ENCODE results near the gene GARNL3.

GARNL3 gene

GRCh38 chr9:127430415-127430814, 165.8 kb downstream of the GARNL3 start:
- DNase-seq (ENCODE audit: low read depth in 2 of 2) = no peak

DNA sequence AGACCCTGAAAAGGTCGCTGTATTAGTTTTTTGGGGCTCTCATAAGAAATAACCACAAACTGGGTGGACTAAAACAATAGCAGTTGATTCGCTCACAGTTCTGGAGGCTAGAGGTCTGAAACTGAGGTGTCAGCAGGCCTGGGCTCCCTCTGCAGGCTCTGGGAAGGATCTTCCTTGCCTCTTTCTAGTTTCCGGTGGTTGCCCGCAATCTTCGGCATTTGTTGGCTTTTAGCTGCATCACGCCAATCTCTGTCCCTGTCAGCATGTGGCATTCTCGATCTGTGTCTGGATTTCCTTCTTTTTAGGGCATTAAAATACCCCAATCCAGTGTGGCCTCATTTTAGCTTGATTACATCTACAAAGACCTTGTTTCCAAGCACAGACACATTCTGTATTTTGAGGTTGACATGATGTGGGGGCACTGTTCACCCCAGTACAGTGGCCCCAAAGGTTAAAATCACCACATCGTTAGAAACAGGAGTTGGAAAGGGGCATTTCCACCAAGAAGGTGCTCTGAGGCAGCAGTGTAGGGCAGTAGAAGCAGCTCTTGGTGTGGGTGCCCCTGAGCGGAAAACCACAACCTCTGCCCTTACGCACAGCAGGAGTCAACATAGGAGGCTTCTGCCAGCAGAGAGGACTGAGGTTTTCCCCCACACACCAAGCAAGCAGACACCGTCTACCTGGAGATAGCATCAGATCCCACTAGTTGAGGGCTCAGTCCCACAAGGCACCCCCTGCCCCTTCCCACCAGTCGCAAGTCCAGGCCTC, 173.1 kb downstream of the GARNL3 start:
- DNase-seq (ENCODE audit: low read depth in 2 of 2) = no peak

GRCh38 chr9:127438394-127438793, 173.8 kb downstream of the GARNL3 start:
- no peak for DNase-seq (ENCODE audit: low read depth in 2 of 2)

Data from stimulated activated CD4-positive, alpha-beta T cell treated with anti-CD3 and anti-CD28 coated beads, Interleukin-12 subunit alpha, Interleukin-12 subunit beta, amount 100 ng/mL, for 24 hours (primary cell).